A673 (cell line): ENCODE results near the gene MYOG.

Experiments used
- CTCF ChIP-seq: fragments of 300-800, 200-600 bp; sonication (generic); conservative IDR thresholded peaks from 2 replicates; pipeline ENCODE4 v1.5.1; 2017; ENCODE audit warnings: low read depth, mild to moderate bottlenecking, antibody characterized with exemption, low read length, moderate library complexity, mixed read lengths
- EZH2 ChIP-seq: fragments of 200-600 bp; sonication (generic); IDR thresholded peaks from 2 replicates; pipeline ENCODE4 v1.6.1; 2017; ENCODE audit warnings: borderline replicate concordance, low read depth, mild to moderate bottlenecking, mixed read lengths, antibody characterized with exemption, low read length; ENCODE audit not compliant: poor library complexity, severe bottlenecking

DNA sequence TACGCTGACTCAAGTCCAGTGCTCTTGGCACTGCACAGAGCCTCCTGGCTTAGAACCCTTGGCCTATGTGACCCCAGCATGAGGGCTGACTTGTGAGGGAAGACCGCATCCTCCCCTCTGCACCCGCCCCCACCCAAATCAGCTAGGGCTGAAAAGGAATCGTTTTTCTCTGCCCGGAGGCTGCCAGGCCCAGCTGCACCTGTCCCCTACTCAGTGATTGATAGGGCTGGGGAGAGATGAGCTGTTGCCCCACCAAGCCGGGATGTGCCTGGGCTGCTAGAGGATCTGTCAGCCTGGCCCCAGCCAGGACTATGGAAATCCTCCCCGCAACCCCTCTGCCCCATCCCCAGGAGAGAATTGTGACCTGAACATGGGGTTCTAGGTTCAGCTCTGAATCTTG lies 20.6 kb downstream of the MYOG start:
- TF ChIP-seq CTCF (no peak), EZH2 (no peak)
